Natural killer cell (primary cell): ENCODE measurements around the gene EPC1. TPM values are rescaled to one million over a fixed set of nuclear protein-coding genes. Genes with fewer than 3 reads are reported as not detected.

Experiments used
- ATAC-seq, 3 donors: fragments of 150-1000 bp in 2 of 3; fragments of 200-7000 bp in 1 of 3; cut with Tn5 transposase; 1 replicate in 1 of 3; 2 replicates in 2 of 3; pipeline ENCODE4 v1.10.0; 2021; ENCODE audit warnings: mild to moderate bottlenecking in 2 of 3, moderate library complexity in 2 of 3
- DNase-seq, 2 donors: peaks; one replicate each; pipeline versions ENCODE4 v3.0.0 to v3.0.0-alpha.2; 2013 to 2021; ENCODE audit warnings: mixed read lengths in 1 of 2
- H3K27ac ChIP-seq: one replicate; pipeline ENCODE4 v1.5.1; 2013; ENCODE audit warnings: mild to moderate bottlenecking, low read length
- H3K27me3 ChIP-seq: one replicate; pipeline ENCODE4 v1.6.1; 2013; ENCODE audit warnings: low read length; ENCODE audit not compliant: control insufficient read depth, insufficient read depth
- H3K36me3 ChIP-seq: one replicate; pipeline ENCODE4 v1.6.1; 2013; ENCODE audit warnings: low read length; ENCODE audit not compliant: control insufficient read depth, insufficient read depth
- H3K4me1 ChIP-seq: one replicate; pipeline ENCODE4 v1.6.1; 2013; ENCODE audit warnings: low read length; ENCODE audit not compliant: control insufficient read depth, insufficient read depth
- H3K4me3 ChIP-seq: one replicate; pipeline ENCODE4 v1.5.1; 2013; ENCODE audit warnings: low read length
- H3K9me3 ChIP-seq: one replicate; pipeline ENCODE4 v1.6.1; 2013; ENCODE audit warnings: low read length; ENCODE audit not compliant: control insufficient read depth, insufficient read depth
- H3K27ac Mint-ChIP-seq, 2 donors: one replicate each; pipeline ENCODE4 v1.8.0; 2022; ENCODE audit warnings: mild to moderate bottlenecking in 2 of 2, mixed read lengths in 2 of 2, moderate library complexity in 1 of 2
- H3K27me3 Mint-ChIP-seq, 2 donors: one replicate each; pipeline ENCODE4 v1.8.0; 2022; ENCODE audit warnings: low read depth in 2 of 2, mixed read lengths in 2 of 2
- H3K36me3 Mint-ChIP-seq: one replicate; pipeline ENCODE4 v1.8.0; 2022; ENCODE audit warnings: mixed read lengths
- H3K4me1 Mint-ChIP-seq, 2 donors: one replicate each; pipeline ENCODE4 v1.8.0; 2022; ENCODE audit warnings: mixed read lengths in 2 of 2
- H3K4me3 Mint-ChIP-seq: one replicate; pipeline ENCODE4 v1.8.0; 2022; ENCODE audit warnings: mild to moderate bottlenecking, moderate library complexity, mixed read lengths
- H3K9me3 Mint-ChIP-seq, 2 donors: one replicate each; pipeline ENCODE4 v1.8.0; 2022; ENCODE audit warnings: mixed read lengths in 2 of 2
- WGBS: methylation state at CpG from one replicate; pipeline ENCODE4 v1.1.7; 2013; ENCODE audit warnings: missing lambda C conversion rate; ENCODE audit not compliant: insufficient coverage; 5-methylcytosine and 5-hydroxymethylcytosine counted together
- intact Hi-C: fragments of 100-400 bp; cut with micrococcal nuclease; formaldehyde crosslinking; loops from one replicate; pipeline ENCODE4 v1.14.2; 2022
- total RNA-seq, 4 donors: library from RNA; stranded (reverse); fragments of 120-200 nt in 1 of 4; gene quantifications; one replicate each; pipeline versions ENCODE4 v1.2.3 to v1.2.4, GENCODE V29; 2013 to 2022
- TF ChIP-seq, protein P1 (sequence below): fragments of 200-600 bp; IDR thresholded peaks from one replicate; pipeline ENCODE4 v1.8.0; 2022; ENCODE audit warnings: antibody characterized with exemption

Gene EPC1
- total RNA-seq, 3 donors from 2014 or later (not counting 1 experiment from before 2014, with no cell fraction given), result 155 to 178 (median 161) TPM

GRCh38 chr10:32328499-32328898 lies 18.5 kb downstream of the EPC1 start:
- WGBS, result 47% methylated on average over 3 of the region's 3 CpGs
- Mint-ChIP-seq H3K4me1 (peaks cover 80 to 88% of the 10 kb centered on the region in 2 donors), H3K27ac (peak overlapping the region; percentile 86 to 93), H3K4me3 (peak overlapping the region; percentile 47), H3K27me3 (no peaks in the 10 kb centered on the region), H3K36me3 (no peaks in the 10 kb centered on the region), H3K9me3 (no peaks in the 10 kb centered on the region)
- Histone ChIP-seq H3K27ac (no peak overlapping the region), H3K4me1 (peaks cover 40% of the 10 kb centered on the region), H3K4me3 (no peak overlapping the region), H3K27me3 (no peaks in the 10 kb centered on the region), H3K9me3 (no peaks in the 10 kb centered on the region), H3K36me3 (peaks cover 3% of the 10 kb centered on the region)
- peak in 2 of 3 donors; percentile 11 to 24 for ATAC-seq
- TF ChIP-seq, protein P1, sequence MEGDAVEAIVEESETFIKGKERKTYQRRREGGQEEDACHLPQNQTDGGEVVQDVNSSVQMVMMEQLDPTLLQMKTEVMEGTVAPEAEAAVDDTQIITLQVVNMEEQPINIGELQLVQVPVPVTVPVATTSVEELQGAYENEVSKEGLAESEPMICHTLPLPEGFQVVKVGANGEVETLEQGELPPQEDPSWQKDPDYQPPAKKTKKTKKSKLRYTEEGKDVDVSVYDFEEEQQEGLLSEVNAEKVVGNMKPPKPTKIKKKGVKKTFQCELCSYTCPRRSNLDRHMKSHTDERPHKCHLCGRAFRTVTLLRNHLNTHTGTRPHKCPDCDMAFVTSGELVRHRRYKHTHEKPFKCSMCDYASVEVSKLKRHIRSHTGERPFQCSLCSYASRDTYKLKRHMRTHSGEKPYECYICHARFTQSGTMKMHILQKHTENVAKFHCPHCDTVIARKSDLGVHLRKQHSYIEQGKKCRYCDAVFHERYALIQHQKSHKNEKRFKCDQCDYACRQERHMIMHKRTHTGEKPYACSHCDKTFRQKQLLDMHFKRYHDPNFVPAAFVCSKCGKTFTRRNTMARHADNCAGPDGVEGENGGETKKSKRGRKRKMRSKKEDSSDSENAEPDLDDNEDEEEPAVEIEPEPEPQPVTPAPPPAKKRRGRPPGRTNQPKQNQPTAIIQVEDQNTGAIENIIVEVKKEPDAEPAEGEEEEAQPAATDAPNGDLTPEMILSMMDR, result no peak
- DNase-seq, result peak in 1 of 2 donors; percentile 54
- intact Hi-C loops, result no loop called here

DNA sequence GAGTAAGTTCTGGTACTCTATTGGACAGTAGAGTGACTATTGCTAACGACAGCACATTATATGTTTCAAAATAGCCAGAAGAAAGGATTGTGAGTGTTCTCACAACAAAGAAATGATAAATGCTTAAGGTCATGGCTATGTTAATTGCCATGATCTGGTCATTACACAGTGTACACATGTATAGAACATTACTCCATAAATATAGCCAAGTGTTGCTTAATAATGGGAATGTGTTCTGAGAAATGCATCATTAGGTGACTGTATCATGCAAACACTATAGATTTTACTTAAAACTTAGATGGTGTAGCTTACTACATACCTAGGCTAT lies 19.6 kb downstream of the EPC1 start:
- ATAC-seq, result no peak
- TF ChIP-seq, protein P1, result no peak
- WGBS, result 100% methylated on average over 1 of the region's 1 CpG

GRCh38 chr10:32326680-32327363 lies 20.1 kb downstream of the EPC1 start:
- intact Hi-C loops, result no loop called here
- Mint-ChIP-seq H3K9me3 (no peaks in the 10 kb centered on the region), H3K27me3 (no peaks in the 10 kb centered on the region), H3K27ac (peak overlapping the region; percentile 86 to 93), H3K4me3 (peak overlapping the region; percentile 14), H3K4me1 (peaks cover 76 to 86% of the 10 kb centered on the region in 2 donors), H3K36me3 (no peaks in the 10 kb centered on the region)
- WGBS, result 85% methylated on average over 1 of the region's 4 CpGs
- ATAC-seq (peak in 1 of 3 donors; percentile 13), DNase-seq (no peak)
- Histone ChIP-seq H3K4me1 (peaks cover 27% of the 10 kb centered on the region), H3K4me3 (no peak overlapping the region), H3K9me3 (no peaks in the 10 kb centered on the region), H3K36me3 (no peaks in the 10 kb centered on the region), H3K27me3 (no peaks in the 10 kb centered on the region), H3K27ac (no peak overlapping the region)
- TF ChIP-seq, protein P1, result no peak

More for the DNA sequence above, 19.6 kb downstream of the EPC1 start:
- H3K9me3 ChIP-seq, result no peaks in the 10 kb centered on the region
- no peaks in the 10 kb centered on the region for H3K36me3 ChIP-seq
- H3K27me3 ChIP-seq, result no peaks in the 10 kb centered on the region
- no peaks in the 10 kb centered on the region for H3K36me3 Mint-ChIP-seq
- no peak overlapping the region for H3K4me3 ChIP-seq
- DNase-seq, result no peak
- H3K27ac Mint-ChIP-seq, result peak overlapping the region; percentile 86 to 93
- intact Hi-C loops, result no loop called here
- no peaks in the 10 kb centered on the region for H3K27me3 Mint-ChIP-seq
- H3K4me1 ChIP-seq, result peaks cover 31% of the 10 kb centered on the region
- peaks cover 79 to 88% of the 10 kb centered on the region in 2 donors for H3K4me1 Mint-ChIP-seq
- H3K27ac ChIP-seq, result no peak overlapping the region
- H3K9me3 Mint-ChIP-seq, result no peaks in the 10 kb centered on the region
- peak overlapping the region; percentile 14 for H3K4me3 Mint-ChIP-seq

DNA sequence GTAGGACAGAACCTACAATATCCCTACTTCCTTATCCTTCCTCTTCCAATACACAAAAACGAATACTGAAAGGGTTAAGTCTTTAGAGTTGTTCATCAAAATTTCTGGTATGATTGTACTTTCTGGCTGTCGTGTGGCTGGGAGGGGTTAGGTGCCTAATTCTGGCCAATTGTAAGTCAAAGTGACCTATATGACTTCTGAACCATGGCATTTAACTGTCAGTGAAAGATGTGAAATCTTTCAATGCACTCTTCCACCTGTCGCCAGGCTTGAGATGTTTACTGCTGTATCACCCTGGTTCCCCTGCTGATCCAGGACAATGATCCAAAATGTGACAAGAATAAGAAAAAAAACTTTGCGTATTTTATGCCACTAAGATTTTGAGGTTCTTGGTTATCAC lies 20.8 kb downstream of the EPC1 start:
- Histone ChIP-seq H3K36me3 (peaks cover 2% of the 10 kb centered on the region), H3K4me3 (no peak overlapping the region), H3K9me3 (no peaks in the 10 kb centered on the region), H3K4me1 (peaks cover 27% of the 10 kb centered on the region), H3K27ac (no peak overlapping the region), H3K27me3 (no peaks in the 10 kb centered on the region)
- Mint-ChIP-seq H3K36me3 (no peaks in the 10 kb centered on the region), H3K4me1 (peaks cover 81 to 90% of the 10 kb centered on the region in 2 donors), H3K9me3 (no peaks in the 10 kb centered on the region), H3K27ac (peak overlapping the region; percentile 86 to 93), H3K4me3 (peak overlapping the region; percentile 14), H3K27me3 (no peaks in the 10 kb centered on the region)
- TF ChIP-seq, protein P1, result no peak
- DNase-seq (no peak), ATAC-seq (no peak)
- intact Hi-C loops, result no loop called here
- WGBS, result 48% methylated on average over 2 of the region's 4 CpGs
